ENCODE results near the gene TMEM223.
A peak's percentile ranks its signal among the peaks of the same experiment; 100 is the strongest.
"Not testable (repeated sequence)": the region's sequence is repeated elsewhere in the genome, so short reads cannot be mapped to it uniquely, and the experiment has no call there.

Gene TMEM223

GRCh38 chr11:62791501-62792201 is at the start of gene TMEM223:
TMEM223 (minus strand) TSS chr11:62792006; CDS start chr11:62791994, 12 bp downstream.
- DNase-seq, result peak; percentile 85

- peak; percentile 84 for DNase-seq
Observed at GRCh38 chr11:62840721-62841360, 49.0 kb upstream of the TMEM223 start.

- peak; percentile 93 for DNase-seq
Observed at GRCh38 chr11:62839050-62839945, 47.5 kb upstream of the TMEM223 start, which contains the start of gene WDR74. WDR74 (minus strand) TSS chr11:62839590; CDS start chr11:62839570, 20 bp downstream.

GRCh38 chr11:62835336-62835735 is 43.5 kb upstream of the TMEM223 start:
- DNase-seq, result no peak

- DNase-seq, result no peak
Observed at GRCh38 chr11:62832336-62833234, 40.8 kb upstream of the TMEM223 start, which contains the start of gene TEX54. TEX54 (minus strand) TSS chr11:62832841.

- peak; percentile 98 for DNase-seq
Observed at GRCh38 chr11:62831520-62832335, 39.9 kb upstream of the TMEM223 start, which contains the start of gene STX5. STX5 (minus strand) TSS chr11:62832051; CDS start chr11:62831243, 808 bp downstream.

- no peak for DNase-seq
Observed at GRCh38 chr11:62830904-62831519, 39.2 kb upstream of the TMEM223 start.

- not testable (repeated sequence) for DNase-seq
Observed at GRCh38 chr11:62828130-62828529, 36.3 kb upstream of the TMEM223 start.

GRCh38 chr11:62823677-62824076 is 31.9 kb upstream of the TMEM223 start:
- DNase-seq, result no peak

- no peak for DNase-seq
Observed at GRCh38 chr11:62817129-62817528, 25.3 kb upstream of the TMEM223 start.

- DNase-seq, result peak; percentile 50
Observed at GRCh38 chr11:62816557-62816956, 24.8 kb upstream of the TMEM223 start.

GRCh38 chr11:62811659-62812058 is 19.9 kb upstream of the TMEM223 start:
- no peak for DNase-seq

GRCh38 chr11:62810748-62811147 is 18.9 kb upstream of the TMEM223 start:
- no peak for DNase-seq

- peak; percentile 55 for DNase-seq
Observed at GRCh38 chr11:62806611-62807121, 14.9 kb upstream of the TMEM223 start.

GRCh38 chr11:62805961-62806441 is 14.2 kb upstream of the TMEM223 start:
- no peak for DNase-seq

- DNase-seq, result peak; percentile 94
Observed at GRCh38 chr11:62805076-62805892, 13.5 kb upstream of the TMEM223 start, which contains the start of gene NXF1. NXF1 (minus strand) TSS chr11:62805440; CDS start chr11:62805356, 84 bp downstream.

- no peak for DNase-seq
Observed at GRCh38 chr11:62804310-62805075, 12.7 kb upstream of the TMEM223 start.

GRCh38 chr11:62801071-62801470 is 9.3 kb upstream of the TMEM223 start:
- no peak for DNase-seq

All from CD4-positive, alpha-beta T cell treated with Interferon gamma for 1 hour (primary cell).